RWPE2 (cell line): ENCODE data around the gene LUZP2.

Source experiments
- ATAC-seq: fragments of 200-7000 bp; cut with Tn5 transposase; 3 replicates; pipeline ENCODE4 v1.9.1; 2021; ENCODE audit warnings: low read depth
- DNase-seq: peaks from one replicate; pipeline ENCODE4 v3.0.0-alpha.2; 2020; ENCODE audit warnings: low spot score
- H3K27ac ChIP-seq: fragments of 450-650 bp; 2 replicates; pipeline ENCODE4 v1.5.1; 2017; ENCODE audit warnings: mild to moderate bottlenecking; ENCODE audit not compliant: poor library complexity, severe bottlenecking
- H3K27me3 ChIP-seq: fragments of 250-450 bp; sonication (Bioruptor Pico); 2 replicates; pipeline ENCODE4 v1.5.1; 2021; ENCODE audit warnings: mild to moderate bottlenecking, moderate library complexity; ENCODE audit not compliant: insufficient read depth, poor library complexity, severe bottlenecking
- H3K36me3 ChIP-seq: fragments of 250-450 bp; sonication (Bioruptor Pico); 2 replicates; pipeline ENCODE4 v1.5.1; 2020; ENCODE audit warnings: low read depth, mild to moderate bottlenecking, moderate library complexity
- H3K4me1 ChIP-seq: fragments of 250-450 bp; sonication (Bioruptor Pico); 2 replicates; pipeline ENCODE4 v1.5.1; 2021; ENCODE audit warnings: mild to moderate bottlenecking, moderate library complexity; ENCODE audit not compliant: insufficient read depth, poor library complexity, severe bottlenecking
- H3K4me3 ChIP-seq: fragments of 250-450 bp; sonication (Bioruptor Pico); 2 replicates; pipeline ENCODE4 v1.5.1; 2021; ENCODE audit warnings: mild to moderate bottlenecking, moderate library complexity; ENCODE audit not compliant: severe bottlenecking
- H3K9me3 ChIP-seq: fragments of 250-450 bp; sonication (Bioruptor Pico); 2 replicates; pipeline ENCODE4 v1.5.1; 2021; ENCODE audit warnings: mild to moderate bottlenecking, moderate library complexity; ENCODE audit not compliant: severe bottlenecking
- TF ChIP-seq, protein P1 (sequence below): fragments of 450-650 bp; IDR thresholded peaks from one replicate; pipeline ENCODE4 v1.5.1; 2017; ENCODE audit warnings: mild to moderate bottlenecking, moderate library complexity; ENCODE audit not compliant: poor library complexity, severe bottlenecking

The LUZP2 gene

DNA sequence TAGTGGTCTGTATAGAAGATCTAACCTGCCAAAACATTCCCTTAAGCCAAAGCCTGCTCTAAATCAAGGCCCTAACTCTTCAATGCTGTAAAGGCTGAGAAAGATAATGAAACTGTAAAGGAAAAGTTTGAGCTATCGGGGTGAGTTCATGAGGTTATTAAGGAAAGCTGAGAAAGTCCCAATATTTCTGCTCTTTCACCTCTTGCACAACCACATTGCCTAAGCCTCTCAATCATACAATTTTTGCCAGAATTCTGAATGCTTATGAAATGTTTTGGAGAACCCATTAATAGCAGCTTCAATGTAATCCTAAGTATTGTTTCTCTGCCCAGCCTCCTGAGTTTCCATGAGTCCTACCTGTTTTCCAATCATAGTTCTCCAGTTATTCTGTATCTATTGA is 373.2 kb downstream of the LUZP2 start:
- no peaks in the 10 kb centered on the region for H3K9me3 ChIP-seq
- H3K36me3 ChIP-seq = no peaks in the 10 kb centered on the region
- H3K27ac ChIP-seq = no peak overlapping the region
- no peaks in the 10 kb centered on the region for H3K27me3 ChIP-seq
- TF ChIP-seq, protein P1, sequence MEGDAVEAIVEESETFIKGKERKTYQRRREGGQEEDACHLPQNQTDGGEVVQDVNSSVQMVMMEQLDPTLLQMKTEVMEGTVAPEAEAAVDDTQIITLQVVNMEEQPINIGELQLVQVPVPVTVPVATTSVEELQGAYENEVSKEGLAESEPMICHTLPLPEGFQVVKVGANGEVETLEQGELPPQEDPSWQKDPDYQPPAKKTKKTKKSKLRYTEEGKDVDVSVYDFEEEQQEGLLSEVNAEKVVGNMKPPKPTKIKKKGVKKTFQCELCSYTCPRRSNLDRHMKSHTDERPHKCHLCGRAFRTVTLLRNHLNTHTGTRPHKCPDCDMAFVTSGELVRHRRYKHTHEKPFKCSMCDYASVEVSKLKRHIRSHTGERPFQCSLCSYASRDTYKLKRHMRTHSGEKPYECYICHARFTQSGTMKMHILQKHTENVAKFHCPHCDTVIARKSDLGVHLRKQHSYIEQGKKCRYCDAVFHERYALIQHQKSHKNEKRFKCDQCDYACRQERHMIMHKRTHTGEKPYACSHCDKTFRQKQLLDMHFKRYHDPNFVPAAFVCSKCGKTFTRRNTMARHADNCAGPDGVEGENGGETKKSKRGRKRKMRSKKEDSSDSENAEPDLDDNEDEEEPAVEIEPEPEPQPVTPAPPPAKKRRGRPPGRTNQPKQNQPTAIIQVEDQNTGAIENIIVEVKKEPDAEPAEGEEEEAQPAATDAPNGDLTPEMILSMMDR = no peak
- DNase-seq = no peak
- no peak for ATAC-seq
- H3K4me1 ChIP-seq = no peaks in the 10 kb centered on the region
- no peak overlapping the region for H3K4me3 ChIP-seq

DNA sequence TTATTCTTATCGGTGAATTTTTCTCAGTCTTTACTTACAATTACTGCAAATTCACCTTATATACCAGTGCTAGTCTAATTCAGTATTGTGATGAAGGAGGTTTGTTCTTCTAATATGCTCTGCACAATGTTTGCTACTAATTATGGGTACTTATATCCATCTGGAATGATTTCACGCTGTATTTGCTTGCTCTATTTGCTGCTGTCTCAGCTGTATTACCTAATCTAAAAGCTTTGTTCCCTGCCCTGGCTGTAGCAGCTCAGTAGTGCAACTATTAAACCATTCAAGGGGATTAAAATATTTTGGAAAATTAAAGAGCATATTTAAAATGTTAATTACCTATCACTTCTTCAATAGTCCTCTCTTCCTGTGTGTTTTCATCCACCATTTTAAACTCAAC is 375.3 kb downstream of the LUZP2 start:
- no peak overlapping the region for H3K4me3 ChIP-seq
- H3K36me3 ChIP-seq = no peaks in the 10 kb centered on the region
- H3K9me3 ChIP-seq = no peaks in the 10 kb centered on the region
- no peak overlapping the region for H3K27ac ChIP-seq
- TF ChIP-seq, protein P1 = no peak
- H3K4me1 ChIP-seq = no peaks in the 10 kb centered on the region
- H3K27me3 ChIP-seq = no peaks in the 10 kb centered on the region
- ATAC-seq = no peak
- no peak for DNase-seq

DNA sequence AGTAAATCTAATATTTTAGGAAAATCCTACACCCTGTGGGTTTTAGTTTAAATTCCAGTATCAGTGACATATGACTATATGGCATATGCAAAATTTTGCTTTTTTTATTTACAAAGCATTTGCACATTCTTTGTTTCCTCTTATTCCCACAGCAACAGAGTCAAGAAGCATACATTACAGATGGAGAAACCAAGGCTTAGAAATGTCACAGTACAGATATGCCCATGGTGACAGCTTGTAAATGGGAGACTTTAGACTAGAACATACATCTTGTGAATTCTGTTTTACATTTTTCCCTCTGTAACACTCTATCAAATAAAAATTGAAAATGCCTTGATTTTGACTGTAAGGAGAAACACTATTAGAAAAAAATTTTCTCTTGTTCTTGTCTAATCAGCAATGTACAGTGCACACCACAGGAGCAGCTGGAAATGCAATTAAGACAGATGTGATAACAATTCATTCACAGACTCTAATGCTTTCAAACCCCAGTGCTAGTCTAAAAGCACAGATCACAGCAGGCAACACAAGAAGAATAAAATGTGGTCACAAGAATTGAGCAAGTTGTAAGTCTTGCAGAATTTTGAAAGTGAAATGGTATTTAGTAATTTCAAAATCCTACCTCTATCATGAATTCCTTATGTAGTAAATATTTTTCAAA is 375.9 kb downstream of the LUZP2 start:
- no peak for DNase-seq
- no peaks in the 10 kb centered on the region for H3K27me3 ChIP-seq
- H3K27ac ChIP-seq = no peak overlapping the region
- H3K9me3 ChIP-seq = no peaks in the 10 kb centered on the region
- no peak overlapping the region for H3K4me3 ChIP-seq
- TF ChIP-seq, protein P1 = no peak
- no peaks in the 10 kb centered on the region for H3K36me3 ChIP-seq
- no peaks in the 10 kb centered on the region for H3K4me1 ChIP-seq
- no peak for ATAC-seq

DNA sequence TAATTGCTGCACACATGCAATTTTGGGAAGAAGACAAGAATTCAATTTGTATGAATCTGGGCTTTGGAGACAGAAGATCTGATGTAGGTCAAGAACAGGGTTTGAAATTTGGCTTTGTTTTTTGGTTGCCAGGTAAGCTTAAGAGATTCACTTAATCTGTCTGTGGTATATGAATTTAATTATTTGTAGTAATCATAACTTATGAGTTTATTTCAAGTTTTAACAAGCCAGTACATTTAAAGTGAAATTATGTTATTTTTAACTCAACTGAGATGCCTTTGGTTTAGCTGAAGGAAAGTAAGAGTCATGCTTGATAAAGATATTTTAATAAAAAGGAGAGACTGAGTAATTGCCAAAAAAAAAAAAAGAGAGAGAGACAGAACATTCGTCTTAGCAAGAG is 384.1 kb downstream of the LUZP2 start:
- Histone ChIP-seq H3K36me3 (no peaks in the 10 kb centered on the region), H3K9me3 (no peaks in the 10 kb centered on the region), H3K27ac (no peak overlapping the region), H3K4me1 (no peaks in the 10 kb centered on the region), H3K4me3 (no peak overlapping the region), H3K27me3 (no peaks in the 10 kb centered on the region)
- no peak for DNase-seq
- no peak for ATAC-seq
- TF ChIP-seq, protein P1 = no peak

DNA sequence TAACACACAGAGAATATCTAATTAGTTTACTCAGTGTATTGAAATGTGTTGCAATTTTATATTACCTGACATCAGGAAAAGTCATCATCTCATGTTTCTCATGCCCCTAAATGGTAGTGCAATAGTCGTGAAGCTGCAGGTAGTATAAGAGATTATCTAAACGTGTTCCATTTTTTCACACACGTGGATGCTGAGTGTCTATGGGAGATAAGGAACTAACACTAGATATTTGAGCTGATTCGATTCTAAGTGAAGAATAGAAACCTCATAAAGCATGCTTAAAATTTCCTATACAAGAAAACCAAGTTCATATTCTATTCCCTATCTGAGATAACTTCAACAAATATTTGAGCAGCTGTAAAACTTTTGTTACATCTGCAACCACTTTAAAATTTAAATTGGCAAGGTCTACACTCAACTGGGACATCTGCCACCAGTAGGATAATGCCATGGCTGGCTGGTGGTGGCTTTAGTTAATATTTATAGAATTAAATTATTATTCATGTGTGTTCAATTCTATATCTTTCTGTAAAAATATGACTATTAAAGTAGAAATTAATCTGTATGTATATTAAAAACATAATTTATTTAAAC is 388.8 kb downstream of the LUZP2 start:
- TF ChIP-seq, protein P1 = no peak
- Histone ChIP-seq H3K27me3 (no peaks in the 10 kb centered on the region), H3K27ac (no peak overlapping the region), H3K36me3 (no peaks in the 10 kb centered on the region), H3K9me3 (no peaks in the 10 kb centered on the region), H3K4me3 (no peak overlapping the region), H3K4me1 (no peaks in the 10 kb centered on the region)
- DNase-seq (no peak), ATAC-seq (no peak)
